SKM-1 (cell line): ENCODE data around the gene GRIN1.
A peak's percentile ranks its signal among the peaks of the same experiment; 100 is the strongest.

Experiments used
- DNase-seq: peaks from one replicate; lab custom pipeline; 2025; ENCODE audit not compliant: unreplicated experiment; lab: John Stamatoyannopoulos, UW

GRIN1 gene

GRCh38 chr9:137176302-137177182 is 37.6 kb downstream of the GRIN1 start:
- no peak for DNase-seq

GRCh38 chr9:137178201-137178938 is 39.4 kb downstream of the GRIN1 start:
- no peak for DNase-seq

- DNase-seq, result no peak
Observed at GRCh38 chr9:137178939-137179630, 40.1 kb downstream of the GRIN1 start.

GRCh38 chr9:137179761-137180160 is 40.8 kb downstream of the GRIN1 start:
- DNase-seq, result no peak

- no peak for DNase-seq
Observed at GRCh38 chr9:137180491-137180890, 41.5 kb downstream of the GRIN1 start.

- no peak for DNase-seq
Observed at GRCh38 chr9:137181680-137182079, 42.7 kb downstream of the GRIN1 start.

- DNase-seq, result no peak
Observed at GRCh38 chr9:137182836-137183235, 43.9 kb downstream of the GRIN1 start.

GRCh38 chr9:137183980-137184595 is 45.1 kb downstream of the GRIN1 start:
- no peak for DNase-seq

- DNase-seq, result no peak
Observed at GRCh38 chr9:137184881-137185660, 46.1 kb downstream of the GRIN1 start.

GRCh38 chr9:137185921-137186320 is 47.0 kb downstream of the GRIN1 start:
- DNase-seq, result no peak

- no peak for DNase-seq
Observed at GRCh38 chr9:137186385-137186784, 47.4 kb downstream of the GRIN1 start.

- no peak for DNase-seq
Observed at GRCh38 chr9:137187386-137187785, 48.4 kb downstream of the GRIN1 start.

GRCh38 chr9:137188086-137188489 is 49.1 kb downstream of the GRIN1 start:
- DNase-seq, result no peak

GRCh38 chr9:137188490-137189296 is 49.7 kb downstream of the GRIN1 start, which contains the start of the genes ANAPC2 and SSNA1:
TSS of gene ANAPC2 (minus strand) at chr9:137188560. CDS start at chr9:137188532, 28 bp downstream.
TSS of gene SSNA1 (plus strand) at chr9:137188676. CDS start at chr9:137188727, 51 bp downstream.
- peak; percentile 87 for DNase-seq

GRCh38 chr9:137189297-137190295 is 50.6 kb downstream of the GRIN1 start:
- no peak for DNase-seq

GRCh38 chr9:137190315-137190856 is 51.4 kb downstream of the GRIN1 start:
- DNase-seq, result no peak

GRCh38 chr9:137191245-137191644 is 52.3 kb downstream of the GRIN1 start:
- no peak for DNase-seq
